ENCODE data around the gene ANKHD1.

ANKHD1 gene

DNA sequence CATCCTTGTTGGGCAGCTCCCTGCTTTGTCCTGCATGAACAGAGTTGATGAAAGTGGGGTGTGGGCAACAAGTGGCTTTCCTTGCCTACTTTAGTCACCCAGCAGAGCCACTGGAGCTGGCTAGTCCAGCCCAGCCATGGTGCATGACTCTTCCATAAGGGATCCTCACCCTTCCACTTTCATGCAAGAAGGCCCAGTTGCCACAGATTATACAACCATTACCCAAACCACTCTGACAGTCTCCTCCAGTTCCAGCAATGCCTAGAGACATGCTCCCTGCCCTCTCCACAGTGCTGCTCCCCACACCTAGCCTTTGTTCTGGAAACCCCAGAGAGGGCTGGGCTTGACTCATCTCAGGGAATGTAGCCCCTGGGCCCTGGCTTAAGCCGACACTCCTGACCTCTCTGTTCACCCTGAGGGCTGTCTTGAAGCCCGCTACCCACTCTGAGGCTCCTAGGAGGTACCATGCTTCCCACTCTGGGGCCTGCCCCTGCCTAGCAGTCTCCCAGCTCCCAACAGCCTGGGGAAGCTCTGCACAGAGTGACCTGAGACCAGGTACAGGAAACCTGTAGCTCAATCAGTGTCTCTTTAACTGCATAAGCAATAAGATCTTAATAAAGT, 166.9 kb downstream of the ANKHD1 start:
- peaks cover 38% of the 10 kb centered on the region for H3K79me2 ChIP-seq (ENCODE audit: insufficient read depth, low read length)
- no peak for TF ChIP-seq EZH2phosphoT487 (IDR thresholded peaks at IDR 0.05; ENCODE audit: borderline replicate concordance)
- TF ChIP-seq, protein P1, sequence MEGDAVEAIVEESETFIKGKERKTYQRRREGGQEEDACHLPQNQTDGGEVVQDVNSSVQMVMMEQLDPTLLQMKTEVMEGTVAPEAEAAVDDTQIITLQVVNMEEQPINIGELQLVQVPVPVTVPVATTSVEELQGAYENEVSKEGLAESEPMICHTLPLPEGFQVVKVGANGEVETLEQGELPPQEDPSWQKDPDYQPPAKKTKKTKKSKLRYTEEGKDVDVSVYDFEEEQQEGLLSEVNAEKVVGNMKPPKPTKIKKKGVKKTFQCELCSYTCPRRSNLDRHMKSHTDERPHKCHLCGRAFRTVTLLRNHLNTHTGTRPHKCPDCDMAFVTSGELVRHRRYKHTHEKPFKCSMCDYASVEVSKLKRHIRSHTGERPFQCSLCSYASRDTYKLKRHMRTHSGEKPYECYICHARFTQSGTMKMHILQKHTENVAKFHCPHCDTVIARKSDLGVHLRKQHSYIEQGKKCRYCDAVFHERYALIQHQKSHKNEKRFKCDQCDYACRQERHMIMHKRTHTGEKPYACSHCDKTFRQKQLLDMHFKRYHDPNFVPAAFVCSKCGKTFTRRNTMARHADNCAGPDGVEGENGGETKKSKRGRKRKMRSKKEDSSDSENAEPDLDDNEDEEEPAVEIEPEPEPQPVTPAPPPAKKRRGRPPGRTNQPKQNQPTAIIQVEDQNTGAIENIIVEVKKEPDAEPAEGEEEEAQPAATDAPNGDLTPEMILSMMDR (conservative IDR thresholded peaks at IDR 0.05; ENCODE audit: low read length) = no peak
- peaks cover 3% of the 10 kb centered on the region; the same call in 1 of the 2 replicates for H3K36me3 ChIP-seq (ENCODE audit: insufficient read depth, low read length)
- H2AFZ ChIP-seq (ENCODE audit: low read length) = no peak overlapping the region
- no peak overlapping the region for H3K4me2 ChIP-seq (ENCODE audit: low read depth, low read length, poor library complexity, severe bottlenecking)
- no peaks in the 10 kb centered on the region for H3K9me3 ChIP-seq (ENCODE audit: insufficient read depth, low read depth, low read length)
- no peaks in the 10 kb centered on the region for H3K27me3 ChIP-seq (ENCODE audit: insufficient read depth, low read length, poor library complexity, severe bottlenecking)
- no peak overlapping the region for H3K9ac ChIP-seq (ENCODE audit: low read depth, low read length, poor library complexity, severe bottlenecking)
- peaks cover 4% of the 10 kb centered on the region for H4K20me1 ChIP-seq (ENCODE audit: insufficient read depth, low read length, poor library complexity, severe bottlenecking)
- no peaks in the 10 kb centered on the region for H3F3A ChIP-seq (ENCODE audit: low read depth)
- H3K4me1 ChIP-seq (ENCODE audit: insufficient read depth, low read length, poor library complexity, severe bottlenecking) = peaks cover 19% of the 10 kb centered on the region
- H3K9me2 ChIP-seq (replicated peaks; ENCODE audit: low read depth, low read length) = no peaks in the 10 kb centered on the region
- H3K4me3 ChIP-seq (ENCODE audit: low read length, poor library complexity, severe bottlenecking) = no peak overlapping the region

- H3F3A ChIP-seq (ENCODE audit: low read depth) = no peaks in the 10 kb centered on the region
- TF ChIP-seq EZH2phosphoT487 (IDR thresholded peaks at IDR 0.05; ENCODE audit: borderline replicate concordance) = no peak
- TF ChIP-seq, protein P1 (conservative IDR thresholded peaks at IDR 0.05; ENCODE audit: low read length) = no peak
- H3K27me3 ChIP-seq (ENCODE audit: insufficient read depth, low read length, poor library complexity, severe bottlenecking) = no peaks in the 10 kb centered on the region
- H3K4me2 ChIP-seq (ENCODE audit: low read depth, low read length, poor library complexity, severe bottlenecking) = no peak overlapping the region
- H3K36me3 ChIP-seq (ENCODE audit: insufficient read depth, low read length) = peaks cover 3% of the 10 kb centered on the region; the same call in 1 of the 2 replicates
- H3K9me3 ChIP-seq (ENCODE audit: insufficient read depth, low read depth, low read length) = no peaks in the 10 kb centered on the region
- H3K4me1 ChIP-seq (ENCODE audit: insufficient read depth, low read length, poor library complexity, severe bottlenecking) = peaks cover 17% of the 10 kb centered on the region
- no peak overlapping the region for H3K4me3 ChIP-seq (ENCODE audit: low read length, poor library complexity, severe bottlenecking)
- no peak overlapping the region for H3K9ac ChIP-seq (ENCODE audit: low read depth, low read length, poor library complexity, severe bottlenecking)
- H3K79me2 ChIP-seq (ENCODE audit: insufficient read depth, low read length) = peaks cover 31% of the 10 kb centered on the region
- no peak overlapping the region for H2AFZ ChIP-seq (ENCODE audit: low read length)
- no peaks in the 10 kb centered on the region for H4K20me1 ChIP-seq (ENCODE audit: insufficient read depth, low read length, poor library complexity, severe bottlenecking)
- no peaks in the 10 kb centered on the region for H3K9me2 ChIP-seq (replicated peaks; ENCODE audit: low read depth, low read length)
Measured at GRCh38 chr5:140569197-140569596, 167.6 kb downstream of the ANKHD1 start.

GRCh38 chr5:140570058-140570457, 168.4 kb downstream of the ANKHD1 start:
- no peak overlapping the region for H3K9ac ChIP-seq (ENCODE audit: low read depth, low read length, poor library complexity, severe bottlenecking)
- TF ChIP-seq, protein P1 (conservative IDR thresholded peaks at IDR 0.05; ENCODE audit: low read length) = no peak
- no peak for TF ChIP-seq EZH2phosphoT487 (IDR thresholded peaks at IDR 0.05; ENCODE audit: borderline replicate concordance)
- no peak overlapping the region for H3K4me2 ChIP-seq (ENCODE audit: low read depth, low read length, poor library complexity, severe bottlenecking)
- peaks cover 17% of the 10 kb centered on the region for H3K4me1 ChIP-seq (ENCODE audit: insufficient read depth, low read length, poor library complexity, severe bottlenecking)
- H3K27me3 ChIP-seq (ENCODE audit: insufficient read depth, low read length, poor library complexity, severe bottlenecking) = no peaks in the 10 kb centered on the region
- H3K9me3 ChIP-seq (ENCODE audit: insufficient read depth, low read depth, low read length) = no peaks in the 10 kb centered on the region
- peaks cover 3% of the 10 kb centered on the region; the same call in 1 of the 2 replicates for H3K36me3 ChIP-seq (ENCODE audit: insufficient read depth, low read length)
- no peaks in the 10 kb centered on the region for H3K9me2 ChIP-seq (replicated peaks; ENCODE audit: low read depth, low read length)
- H3F3A ChIP-seq (ENCODE audit: low read depth) = no peaks in the 10 kb centered on the region
- H3K79me2 ChIP-seq (ENCODE audit: insufficient read depth, low read length) = peaks cover 25% of the 10 kb centered on the region
- H4K20me1 ChIP-seq (ENCODE audit: insufficient read depth, low read length, poor library complexity, severe bottlenecking) = no peaks in the 10 kb centered on the region
- no peak overlapping the region for H2AFZ ChIP-seq (ENCODE audit: low read length)
- no peak overlapping the region for H3K4me3 ChIP-seq (ENCODE audit: low read length, poor library complexity, severe bottlenecking)

Data from Loucy (cell line).